ENCODE data around the gene TNFRSF1A. TPM values are rescaled to one million over a fixed set of nuclear protein-coding genes. Genes with fewer than 3 reads are reported as not detected.

The TNFRSF1A gene
- total RNA-seq, 1 experiment from 2014 or later: 59.9 TPM

DNA sequence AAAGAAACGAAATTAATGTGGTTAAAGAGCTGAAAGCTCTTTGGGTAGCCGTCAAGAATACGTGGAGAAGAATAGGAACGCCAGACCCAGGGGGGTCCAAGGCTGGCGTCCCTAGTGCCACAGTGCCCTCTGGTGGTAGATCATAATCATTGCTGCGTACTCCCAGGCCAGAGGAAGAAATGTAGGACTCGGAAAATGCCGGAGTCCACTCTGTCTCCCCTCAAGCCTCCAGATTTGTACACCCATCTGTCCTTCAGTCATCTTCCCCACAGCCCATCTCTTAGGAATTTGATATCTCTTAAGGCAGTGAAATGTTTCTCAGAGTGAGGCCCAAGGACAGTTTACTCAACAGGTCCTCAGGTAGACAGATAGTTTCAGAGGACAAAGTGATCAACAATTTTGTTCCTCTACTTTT, 56.8 kb downstream of the TNFRSF1A start:
- H3K4me2 ChIP-seq (ENCODE audit: insufficient read depth, insufficient read length, low read length): no peak overlapping the region
- no peaks in the 10 kb centered on the region for H3K27me3 ChIP-seq (ENCODE audit: insufficient read depth, low read length)
- H3T11ph ChIP-seq (ENCODE audit: low read length): no peak overlapping the region
- H3K56ac ChIP-seq (ENCODE audit: insufficient read length, low read depth, low read length): no peak overlapping the region
- no peak overlapping the region for H3K27ac ChIP-seq (ENCODE audit: insufficient read length, low read depth, low read length)
- peaks cover 0 to 6% (median 3%) of the 10 kb centered on the region in 3 experiments; a peak in 2 of 7 replicates for H3K36me3 Mint-ChIP-seq (ENCODE audit: insufficient read depth in 1 of 3, low read depth in 3 of 3)
- no peak overlapping the region for H3K4ac ChIP-seq (ENCODE audit: low read depth, low read length)
- H3K23me2 ChIP-seq (ENCODE audit: insufficient read length, low read depth, low read length, poor library complexity, severe bottlenecking): no peaks in the 10 kb centered on the region
- H3K9me3 ChIP-seq (ENCODE audit: control insufficient read depth, low read depth, low read length): no peaks in the 10 kb centered on the region
- peaks cover 23 to 25% of the 10 kb centered on the region in 2 experiments for H3K4me1 Mint-ChIP-seq
- H3K79me2 ChIP-seq (ENCODE audit: insufficient read depth, low read length): no peaks in the 10 kb centered on the region
- H4K5ac ChIP-seq (ENCODE audit: insufficient read length, low read depth, low read length): no peak overlapping the region
- no peak overlapping the region for H2BK20ac ChIP-seq (ENCODE audit: low read depth, low read length, poor library complexity, severe bottlenecking)
- H3K9me3 Mint-ChIP-seq: peaks cover 6 to 8% of the 10 kb centered on the region in 2 experiments
- no peak overlapping the region for H4K8ac ChIP-seq (replicated peaks; ENCODE audit: insufficient read length, low read depth, low read length)
- no peak overlapping the region for H2BK5ac ChIP-seq (ENCODE audit: insufficient read length, low read length)
- no peak overlapping the region for H2BK12ac ChIP-seq (ENCODE audit: insufficient read length, low read depth, low read length)
- no peaks in the 10 kb centered on the region for H4K20me1 ChIP-seq (ENCODE audit: control insufficient read depth, insufficient read depth, insufficient read length)
- no peak overlapping the region for H2AFZ ChIP-seq (ENCODE audit: low read length)
- peaks cover 4% of the 10 kb centered on the region; the same call in 1 of the 2 replicates for H3K4me1 ChIP-seq (ENCODE audit: insufficient read depth, low read length)
- no CpG with 5 or more reads among the region's 8 CpGs for WGBS (ENCODE audit: extremely low coverage, insufficient read length, low lambda C conversion rate)
- H3K4me3 Mint-ChIP-seq: no peak overlapping the region
- peaks cover 12% of the 10 kb centered on the region for H3K27me3 Mint-ChIP-seq (ENCODE audit: low read depth)
- H2AK5ac ChIP-seq (ENCODE audit: insufficient read length, low read length): no peak overlapping the region
- TF ChIP-seq, protein P1, sequence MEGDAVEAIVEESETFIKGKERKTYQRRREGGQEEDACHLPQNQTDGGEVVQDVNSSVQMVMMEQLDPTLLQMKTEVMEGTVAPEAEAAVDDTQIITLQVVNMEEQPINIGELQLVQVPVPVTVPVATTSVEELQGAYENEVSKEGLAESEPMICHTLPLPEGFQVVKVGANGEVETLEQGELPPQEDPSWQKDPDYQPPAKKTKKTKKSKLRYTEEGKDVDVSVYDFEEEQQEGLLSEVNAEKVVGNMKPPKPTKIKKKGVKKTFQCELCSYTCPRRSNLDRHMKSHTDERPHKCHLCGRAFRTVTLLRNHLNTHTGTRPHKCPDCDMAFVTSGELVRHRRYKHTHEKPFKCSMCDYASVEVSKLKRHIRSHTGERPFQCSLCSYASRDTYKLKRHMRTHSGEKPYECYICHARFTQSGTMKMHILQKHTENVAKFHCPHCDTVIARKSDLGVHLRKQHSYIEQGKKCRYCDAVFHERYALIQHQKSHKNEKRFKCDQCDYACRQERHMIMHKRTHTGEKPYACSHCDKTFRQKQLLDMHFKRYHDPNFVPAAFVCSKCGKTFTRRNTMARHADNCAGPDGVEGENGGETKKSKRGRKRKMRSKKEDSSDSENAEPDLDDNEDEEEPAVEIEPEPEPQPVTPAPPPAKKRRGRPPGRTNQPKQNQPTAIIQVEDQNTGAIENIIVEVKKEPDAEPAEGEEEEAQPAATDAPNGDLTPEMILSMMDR (conservative IDR thresholded peaks at IDR 0.05): peak; percentile 97
- no peaks in the 10 kb centered on the region for H3K79me1 ChIP-seq (ENCODE audit: insufficient read depth, low read depth, low read length, poor library complexity, severe bottlenecking)
- H2BK15ac ChIP-seq (ENCODE audit: low read depth, low read length): no peak overlapping the region
- peak; percentile 82 for DNase-seq
- no peak overlapping the region for H4K91ac ChIP-seq (ENCODE audit: insufficient read length, low read depth, low read length)
- H3K18ac ChIP-seq (ENCODE audit: insufficient read length, low read depth, low read length): no peak overlapping the region
- no peak overlapping the region for H2BK120ac ChIP-seq (ENCODE audit: low read depth, low read length, poor library complexity, severe bottlenecking)
- no peak overlapping the region for H3K14ac ChIP-seq (ENCODE audit: insufficient read depth, low read length)
- no peak overlapping the region for H3K9ac ChIP-seq (ENCODE audit: extremely low read depth, insufficient read length, low read length)
- no peak overlapping the region for H3K23ac ChIP-seq (ENCODE audit: insufficient read length, low read depth, low read length)
- peak overlapping the region in 2 of 3 experiments; percentile 81 to 91; a peak in 3 of 7 replicates for H3K27ac Mint-ChIP-seq

Measured in H9 (cell line).